CMK (cell line): ENCODE measurements around the gene COL4A4.

Experiments
- DNase-seq: peaks from one replicate; pipeline ENCODE4 v3.0.0-alpha.2; 2010; ENCODE audit warnings: low read depth

The COL4A4 gene

DNA sequence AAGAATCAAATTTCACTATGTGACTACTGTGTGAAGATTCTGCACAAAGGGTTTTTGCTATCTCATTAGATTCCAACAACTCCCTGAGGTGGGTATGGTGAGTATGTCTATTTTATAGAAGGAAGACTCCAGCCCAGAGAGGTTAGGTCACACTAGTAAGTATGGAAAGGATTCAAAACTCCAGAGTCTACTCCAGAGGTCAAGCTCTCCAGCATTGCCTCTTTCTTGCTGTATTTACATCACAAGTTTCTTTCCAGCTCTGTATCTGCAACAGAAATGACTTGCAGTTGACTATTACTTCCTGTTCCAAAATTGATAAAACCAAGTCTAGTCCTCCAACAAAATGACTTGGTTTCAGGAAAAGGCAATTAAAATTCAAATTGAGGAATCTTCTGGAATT lies 2.1 kb downstream of the COL4A4 start:
- no peak for DNase-seq

GRCh38 chr2:227160164-227160563 lies 3.8 kb downstream of the COL4A4 start:
- no peak for DNase-seq

- no peak for DNase-seq
Observed at GRCh38 chr2:227154986-227155774, 8.8 kb downstream of the COL4A4 start.

- DNase-seq, result no peak
Observed at GRCh38 chr2:227153758-227154486, 10.1 kb downstream of the COL4A4 start.

GRCh38 chr2:227153307-227153706 lies 10.7 kb downstream of the COL4A4 start:
- no peak for DNase-seq

- no peak for DNase-seq
Observed at GRCh38 chr2:227152093-227152766, 11.8 kb downstream of the COL4A4 start.

- DNase-seq, result no peak
Observed at GRCh38 chr2:227150222-227150936, 13.6 kb downstream of the COL4A4 start.

- DNase-seq, result no peak
Observed at GRCh38 chr2:227148106-227148505, 15.9 kb downstream of the COL4A4 start.

DNA sequence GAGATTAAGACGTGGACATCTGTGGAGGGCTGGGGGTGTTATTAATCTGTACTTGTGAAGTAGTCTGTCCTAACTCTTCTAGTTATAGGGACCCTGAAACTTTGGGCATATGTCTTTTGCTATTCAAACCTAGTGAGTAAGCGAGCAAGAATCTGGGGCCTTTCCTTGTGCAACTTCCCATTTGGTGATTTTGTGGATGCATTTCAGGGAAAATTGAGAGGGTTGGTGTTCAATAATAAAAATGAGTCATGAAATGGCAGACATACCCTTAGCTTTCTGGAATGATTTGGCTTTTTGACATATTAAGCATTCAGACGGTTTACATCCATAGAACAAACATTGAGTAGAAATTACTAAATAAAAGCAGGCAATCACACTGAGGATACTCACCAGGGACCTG lies 17.0 kb downstream of the COL4A4 start:
- no peak for DNase-seq

- no peak for DNase-seq
Observed at GRCh38 chr2:227146456-227146855, 17.5 kb downstream of the COL4A4 start.

DNA sequence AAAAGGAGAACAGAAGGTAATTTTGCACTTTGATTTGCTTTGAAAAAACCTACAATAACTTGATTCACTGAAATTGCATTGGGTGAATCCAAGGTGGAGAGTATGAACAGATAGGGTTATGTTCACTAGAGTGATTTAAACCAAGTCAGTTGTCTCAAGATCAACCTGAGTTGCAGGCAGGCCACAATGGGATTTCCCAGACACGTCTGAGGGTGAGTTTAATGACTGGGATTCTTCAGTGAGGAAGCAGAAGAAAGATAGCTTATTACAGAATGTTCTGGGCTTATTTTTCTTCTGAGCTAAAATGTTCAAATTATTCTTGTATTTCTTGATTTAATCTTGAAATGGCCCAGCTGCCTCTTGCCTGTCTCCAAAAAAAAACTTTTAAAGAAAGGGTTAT lies 20.1 kb downstream of the COL4A4 start:
- DNase-seq, result no peak

DNA sequence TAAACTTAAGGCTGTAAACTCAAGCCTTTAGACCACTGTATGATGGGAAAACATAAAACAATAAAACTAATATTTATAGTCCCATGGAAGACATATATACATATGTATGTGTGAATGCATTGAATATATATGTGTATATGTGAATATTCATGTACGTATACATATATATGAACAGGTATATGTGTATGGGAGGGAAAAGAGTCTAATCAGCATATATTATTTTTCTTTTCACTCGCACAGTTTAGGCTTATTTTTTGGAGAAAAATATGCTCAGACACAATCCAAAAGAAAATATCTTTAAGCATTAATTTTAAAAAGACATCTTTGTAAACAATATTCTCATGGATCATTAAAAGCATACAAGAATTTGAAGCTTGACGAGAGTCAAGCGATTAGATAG lies 22.7 kb downstream of the COL4A4 start:
- DNase-seq, result no peak

- no peak for DNase-seq
Observed at GRCh38 chr2:227134591-227134990, 29.4 kb downstream of the COL4A4 start.

DNA sequence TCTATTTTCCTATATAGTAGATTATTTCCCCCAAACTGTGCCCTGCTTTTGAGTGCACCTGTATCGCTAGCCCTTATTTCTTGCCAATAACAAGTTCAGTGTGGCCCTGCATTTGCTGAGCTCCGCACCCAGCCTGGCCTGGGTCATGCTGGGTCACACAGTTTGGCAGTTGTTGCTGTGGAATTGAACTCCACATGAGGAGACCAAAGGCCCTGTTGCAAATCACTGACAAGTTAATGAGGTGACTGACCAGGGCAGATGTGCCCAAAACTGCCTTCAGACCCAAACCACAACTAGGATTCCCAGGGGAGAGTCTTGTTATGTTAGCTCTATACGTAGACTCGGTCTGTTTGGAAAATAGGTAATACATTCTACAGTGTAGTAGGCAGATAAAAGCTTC lies 31.0 kb downstream of the COL4A4 start:
- no peak for DNase-seq

DNA sequence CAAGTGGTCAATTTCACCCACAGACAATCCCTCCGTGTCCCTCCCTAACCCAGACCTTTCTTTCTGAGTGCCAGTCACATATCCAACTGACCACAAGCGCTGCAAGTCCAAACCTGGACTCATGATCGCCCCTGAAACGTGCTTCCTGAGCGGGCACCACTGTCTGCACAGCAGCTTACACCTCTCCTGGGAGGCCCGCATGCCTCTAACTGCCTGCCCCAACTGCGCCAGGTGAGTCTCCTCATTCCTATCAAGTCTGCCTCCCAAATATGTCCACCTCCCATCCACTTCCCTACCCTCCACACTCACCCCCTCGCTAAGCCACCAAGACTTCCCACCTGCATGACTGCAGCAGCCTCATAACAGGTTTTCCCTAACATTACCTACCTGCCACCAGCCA lies 33.4 kb downstream of the COL4A4 start:
- DNase-seq, result no peak

DNA sequence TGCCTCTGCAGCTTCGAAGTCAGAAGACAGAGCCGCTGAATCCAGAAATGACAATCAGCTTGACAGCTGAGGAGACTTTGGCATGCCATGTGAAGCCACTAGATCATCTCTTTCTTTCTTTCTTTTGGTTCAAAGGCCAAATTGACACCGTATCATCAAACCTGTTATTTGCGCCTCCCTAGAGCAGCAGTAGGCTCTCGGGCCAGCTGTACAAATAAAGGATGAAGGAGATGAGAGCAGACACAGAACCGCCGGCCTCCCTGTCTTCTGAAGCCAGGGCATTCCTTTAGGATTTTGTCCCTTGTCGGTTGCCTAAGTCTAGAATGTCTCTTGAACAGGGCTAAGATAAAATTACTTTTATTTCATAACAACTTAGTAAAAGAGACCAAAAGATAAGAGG lies 36.8 kb downstream of the COL4A4 start:
- DNase-seq, result no peak

GRCh38 chr2:227125506-227125905 lies 38.5 kb downstream of the COL4A4 start:
- DNase-seq, result no peak

- DNase-seq, result no peak
Observed at GRCh38 chr2:227124811-227125210, 39.2 kb downstream of the COL4A4 start.

DNA sequence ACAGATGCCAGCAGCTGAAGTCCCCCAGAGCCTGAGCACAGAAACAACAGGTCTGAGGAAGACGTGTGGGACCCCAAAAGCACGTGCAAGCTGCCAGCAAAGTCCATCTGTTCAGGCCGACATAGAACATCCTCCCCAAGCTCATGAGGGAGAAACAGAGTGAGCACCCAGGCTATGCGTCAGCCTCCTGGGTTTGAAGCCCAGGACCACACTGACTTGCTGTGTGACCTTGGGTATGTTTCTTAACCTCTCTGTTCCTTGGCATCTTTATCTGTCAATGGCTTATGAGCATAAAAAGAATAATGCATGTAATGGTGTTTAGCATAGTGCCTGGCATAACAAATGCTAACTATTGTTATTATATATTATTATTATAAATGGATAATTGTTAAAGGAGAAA lies 40.3 kb downstream of the COL4A4 start:
- no peak for DNase-seq

GRCh38 chr2:227118353-227118752 lies 45.7 kb downstream of the COL4A4 start:
- no peak for DNase-seq

DNA sequence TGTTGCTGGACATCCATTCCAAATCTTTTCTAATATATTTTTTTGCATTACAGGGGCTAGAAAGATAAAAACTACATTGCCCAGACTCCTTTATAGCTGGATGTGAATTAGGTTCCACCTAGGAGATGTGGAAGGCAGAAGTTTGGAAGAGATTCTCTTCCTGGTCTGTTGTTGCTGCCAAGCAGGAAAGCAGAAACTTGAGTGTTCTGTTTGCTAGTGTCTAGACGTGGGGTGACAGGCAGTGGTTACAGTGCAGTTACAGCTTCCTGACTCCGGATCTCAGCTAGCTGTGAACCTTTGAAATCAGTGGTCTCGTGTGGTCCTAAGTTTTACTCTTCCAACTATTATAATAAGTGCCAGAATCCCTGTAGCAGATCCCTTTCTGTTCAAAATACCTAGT lies 46.2 kb downstream of the COL4A4 start:
- DNase-seq, result no peak

- no peak for DNase-seq
Observed at GRCh38 chr2:227117027-227117426, 47.0 kb downstream of the COL4A4 start.
